ENCODE results near the gene OTUB2. TPM values are rescaled to one million over a fixed set of nuclear protein-coding genes. Genes with fewer than 3 reads are reported as not detected.

OTUB2 gene
- total and polyA plus RNA-seq, 9 donors, result 0.41 to 1.6 (median 0.76) TPM

- H3K27me3 ChIP-seq, result no peaks in the 10 kb centered on the region
- H3K27ac ChIP-seq, result no peak overlapping the region
- H3K4me3 ChIP-seq, result no peak overlapping the region
- intact Hi-C loops (cut with DNase I), result no loop called here
- no peaks in the 10 kb centered on the region for H3K36me3 ChIP-seq
- DNase-seq, result peak in 1 of 5 donors; percentile 17
- WGBS, 3 donors, result 89 to 90% (median 89%) methylated on average over 8 of the region's 8 CpGs
- H3K9me3 ChIP-seq, result no peaks in the 10 kb centered on the region
- H3K4me1 ChIP-seq (ENCODE audit: insufficient read depth), result no peaks in the 10 kb centered on the region
- TF ChIP-seq POLR2A (IDR thresholded peaks at IDR 0.05), result no peak
- TF ChIP-seq EP300 (IDR thresholded peaks at IDR 0.05), result no peak
- TF ChIP-seq, protein P1, sequence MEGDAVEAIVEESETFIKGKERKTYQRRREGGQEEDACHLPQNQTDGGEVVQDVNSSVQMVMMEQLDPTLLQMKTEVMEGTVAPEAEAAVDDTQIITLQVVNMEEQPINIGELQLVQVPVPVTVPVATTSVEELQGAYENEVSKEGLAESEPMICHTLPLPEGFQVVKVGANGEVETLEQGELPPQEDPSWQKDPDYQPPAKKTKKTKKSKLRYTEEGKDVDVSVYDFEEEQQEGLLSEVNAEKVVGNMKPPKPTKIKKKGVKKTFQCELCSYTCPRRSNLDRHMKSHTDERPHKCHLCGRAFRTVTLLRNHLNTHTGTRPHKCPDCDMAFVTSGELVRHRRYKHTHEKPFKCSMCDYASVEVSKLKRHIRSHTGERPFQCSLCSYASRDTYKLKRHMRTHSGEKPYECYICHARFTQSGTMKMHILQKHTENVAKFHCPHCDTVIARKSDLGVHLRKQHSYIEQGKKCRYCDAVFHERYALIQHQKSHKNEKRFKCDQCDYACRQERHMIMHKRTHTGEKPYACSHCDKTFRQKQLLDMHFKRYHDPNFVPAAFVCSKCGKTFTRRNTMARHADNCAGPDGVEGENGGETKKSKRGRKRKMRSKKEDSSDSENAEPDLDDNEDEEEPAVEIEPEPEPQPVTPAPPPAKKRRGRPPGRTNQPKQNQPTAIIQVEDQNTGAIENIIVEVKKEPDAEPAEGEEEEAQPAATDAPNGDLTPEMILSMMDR (IDR thresholded peaks at IDR 0.05), result no peak
Measured at GRCh38 chr14:94045101-94045500, 19.0 kb downstream of the OTUB2 start.

GRCh38 chr14:94045563-94046345 lies 19.6 kb downstream of the OTUB2 start:
- TF ChIP-seq, protein P1 (IDR thresholded peaks at IDR 0.05), result no peak
- TF ChIP-seq EP300 (IDR thresholded peaks at IDR 0.05), result no peak
- no peak for TF ChIP-seq POLR2A (IDR thresholded peaks at IDR 0.05)
- intact Hi-C loops (cut with DNase I), result no loop called here
- DNase-seq, result peak in 1 of 5 donors; percentile 43
- H3K27ac ChIP-seq, result no peak overlapping the region
- no peaks in the 10 kb centered on the region for H3K4me1 ChIP-seq (ENCODE audit: insufficient read depth)
- 74 to 87% (median 78%) methylated on average over 19 of the region's 19 CpGs for WGBS, 3 donors
- H3K9me3 ChIP-seq, result no peaks in the 10 kb centered on the region
- no peaks in the 10 kb centered on the region for H3K27me3 ChIP-seq
- H3K36me3 ChIP-seq, result no peaks in the 10 kb centered on the region
- no peak overlapping the region for H3K4me3 ChIP-seq

DNA sequence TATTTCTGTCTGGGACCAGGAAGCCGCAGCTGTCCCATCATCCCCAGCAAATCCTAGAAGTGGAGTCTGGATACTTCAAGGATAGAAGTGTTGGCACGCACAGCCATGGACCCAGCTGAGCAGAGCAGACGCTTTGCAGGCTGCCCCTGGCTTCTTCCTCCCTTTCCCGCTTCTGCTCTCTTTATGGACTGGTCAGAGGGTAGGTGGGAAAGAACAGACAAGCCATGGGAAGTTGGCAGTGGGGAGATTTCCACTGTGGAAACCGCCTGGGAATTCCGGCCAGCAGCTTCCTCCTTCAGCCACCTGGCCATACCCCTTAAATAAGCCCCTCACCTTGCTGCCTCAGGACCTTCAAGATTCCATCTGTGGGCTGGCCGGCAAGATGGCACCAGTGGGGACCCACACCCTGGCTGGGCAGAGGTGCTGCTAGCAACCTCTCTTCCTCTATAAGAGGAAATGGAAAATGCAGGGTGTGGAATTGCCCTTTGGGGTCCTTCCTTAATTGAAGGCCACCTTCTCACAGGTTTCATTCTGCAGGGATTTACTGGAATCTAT lies 20.6 kb downstream of the OTUB2 start:
- no peak overlapping the region for H3K4me3 ChIP-seq
- peak overlapping the region in 1 of 2 donors; percentile 9 for H3K27ac ChIP-seq
- no peaks in the 10 kb centered on the region for H3K36me3 ChIP-seq
- no peaks in the 10 kb centered on the region for H3K27me3 ChIP-seq
- intact Hi-C loops (cut with DNase I), result no loop called here
- DNase-seq, result peak in 2 of 5 donors; percentile 8 to 29
- H3K4me1 ChIP-seq (ENCODE audit: insufficient read depth), result no peaks in the 10 kb centered on the region
- H3K9me3 ChIP-seq, result no peaks in the 10 kb centered on the region
- 71 to 83% (median 76%) methylated on average over 7 of the region's 7 CpGs for WGBS, 3 donors
- no peak for TF ChIP-seq EP300 (IDR thresholded peaks at IDR 0.05)

DNA sequence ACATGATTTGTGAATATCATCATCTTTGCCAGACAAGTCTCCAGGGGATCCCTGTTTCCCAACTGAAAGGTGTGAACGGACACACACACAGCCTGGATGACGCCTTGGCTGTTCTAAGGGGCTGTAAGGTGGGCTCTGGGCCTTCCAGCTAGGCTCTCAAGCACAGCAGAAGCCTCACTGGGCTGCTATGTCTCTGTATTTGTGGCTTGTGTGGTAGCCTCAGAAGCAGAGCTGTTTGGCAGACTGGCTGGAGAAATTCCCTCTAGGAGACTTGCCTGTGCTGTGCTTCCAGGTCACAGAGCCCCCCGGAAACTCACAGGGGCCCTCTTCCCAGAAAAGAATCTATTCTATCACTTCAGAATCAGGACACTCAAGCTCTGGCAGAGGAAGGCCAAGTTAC lies 21.4 kb downstream of the OTUB2 start:
- H3K27me3 ChIP-seq, result no peaks in the 10 kb centered on the region
- 86 to 96% (median 90%) methylated on average over 3 of the region's 3 CpGs for WGBS, 3 donors
- H3K36me3 ChIP-seq, result no peaks in the 10 kb centered on the region
- H3K27ac ChIP-seq, result no peak overlapping the region
- no peak overlapping the region for H3K4me3 ChIP-seq
- no peak for TF ChIP-seq POLR2A (IDR thresholded peaks at IDR 0.05)
- TF ChIP-seq, protein P1 (IDR thresholded peaks at IDR 0.05), result no peak
- TF ChIP-seq EP300 (IDR thresholded peaks at IDR 0.05), result no peak
- intact Hi-C loops (cut with DNase I), result no loop called here
- peak in 2 of 5 donors; percentile 3 to 4 for DNase-seq
- H3K4me1 ChIP-seq (ENCODE audit: insufficient read depth), result no peaks in the 10 kb centered on the region
- H3K9me3 ChIP-seq, result no peaks in the 10 kb centered on the region
